HepG2 (cell line): Measurements from ENCODE around the gene SLC9A1. TPM values are rescaled to one million over a fixed set of nuclear protein-coding genes. Genes with fewer than 3 reads are reported as not detected.

Experiments used
- ATAC-seq: fragments of 200-7000 bp; cut with Tn5 transposase; 3 replicates; pipeline ENCODE4 v1.9.1; 2020; ENCODE audit warnings: mild to moderate bottlenecking, moderate library complexity
- BruUV-seq: library from RNA; stranded (reverse); fragments of 400-500 nt; replicated peaks from 2 replicates; lab custom pipeline; 2021; lab: Mats Ljungman, UMichigan
- CTCF ChIA-PET: fragments of 300-600 bp; formaldehyde crosslinking; extraction: SDS; loops from one replicate; lab custom pipeline; 2021; ENCODE audit warnings: low total read pairs, inconsistent platforms, low intra/inter-chr PET ratio; lab: Yijun Ruan, JAX
- POLR2A ChIA-PET: fragments of 350-600 bp; sonication (Branson Sonifier 250); formaldehyde crosslinking; loops from one replicate; lab custom pipeline; 2020; ENCODE audit warnings: antibody characterized with exemption, inconsistent platforms; lab: Yijun Ruan, JAX
- DNase-seq: peaks from one replicate; pipeline ENCODE4 v3.0.0-alpha.2; 2015; ENCODE audit warnings: low spot score
- FAIRE-seq: peaks from 3 replicates; lab custom pipeline; 2011; peaks lifted over from hg19 to GRCh38; lab: Jason Lieb, UNC
- H2AFZ ChIP-seq: one replicate; pipeline ENCODE4 v1.6.1; 2011; ENCODE audit warnings: low read length, inconsistent platforms
- H3K27ac ChIP-seq: fragments of 300-600 bp; 3 replicates; pipeline ENCODE4 v1.8.0; 2011; ENCODE audit warnings: mixed run types, mild to moderate bottlenecking, mixed read lengths, low read length, inconsistent platforms; ENCODE audit not compliant: insufficient read depth; ENCODE audit errors: extremely low read length
- H3K27me3 ChIP-seq, 2 experiments: fragments of 200-600 bp in 1 of 2; 2 replicates in 1 of 2; 3 replicates in 1 of 2; pipeline versions ENCODE4 v1.6.0 to v1.8.0; 2011; ENCODE audit warnings: low read length in 2 of 2, mild to moderate bottlenecking in 2 of 2, moderate library complexity in 2 of 2, inconsistent platforms in 1 of 2; ENCODE audit not compliant: insufficient read depth in 2 of 2, control insufficient read depth in 1 of 2
- H3K36me3 ChIP-seq, 2 experiments: fragments of 200-600 bp in 1 of 2; replicated peaks in 1 of 2; 2 replicates in 1 of 2; 3 replicates in 1 of 2; pipeline versions ENCODE4 v1.5.1 to v1.8.0; 2011; ENCODE audit warnings: low read length in 2 of 2, inconsistent platforms in 1 of 2; ENCODE audit not compliant: insufficient read depth in 2 of 2, control insufficient read depth in 1 of 2
- H3K4me1 ChIP-seq: 2 replicates; pipeline ENCODE4 v1.5.1; 2012; ENCODE audit warnings: low read length, inconsistent platforms; ENCODE audit not compliant: insufficient read depth
- H3K4me2 ChIP-seq: 2 replicates; pipeline ENCODE4 v1.6.0; 2011; ENCODE audit warnings: low read depth, low read length, inconsistent platforms
- H3K4me3 ChIP-seq, 3 experiments: fragments of 200-600 bp in 1 of 3; sonication (generic), shearing (Covaris generic) in 1 of 3; replicated peaks in 1 of 3; 2 replicates each; pipeline ENCODE4 v1.5.1; 2011 to 2016; ENCODE audit warnings: low read length in 3 of 3, inconsistent platforms in 2 of 3, low read depth in 2 of 3, mild to moderate bottlenecking in 2 of 3, control low read depth in 1 of 3, mixed read lengths in 1 of 3; ENCODE audit not compliant: insufficient read depth in 1 of 3
- H3K79me2 ChIP-seq: one replicate; pipeline ENCODE4 v1.6.1; 2011; ENCODE audit warnings: low read length, inconsistent platforms; ENCODE audit not compliant: insufficient read depth
- H3K9ac ChIP-seq: 2 replicates; pipeline ENCODE4 v1.6.0; 2011; ENCODE audit warnings: mild to moderate bottlenecking, low read depth, low read length, inconsistent platforms; ENCODE audit not compliant: insufficient read depth
- H3K9me3 ChIP-seq: 2 replicates; pipeline ENCODE4 v1.5.1; 2012; ENCODE audit warnings: mild to moderate bottlenecking, low read length
- H4K20me1 ChIP-seq: 2 replicates; pipeline ENCODE4 v1.6.0; 2011; ENCODE audit warnings: inconsistent platforms, mild to moderate bottlenecking, low read length, moderate library complexity; ENCODE audit not compliant: insufficient read depth
- CBX5 ChIP-seq: sonication (generic); formaldehyde crosslinking; IDR thresholded peaks from 2 replicates; pipeline ENCODE4 v1.4.0; 2020; ENCODE audit warnings: missing genetic modification reagents, borderline replicate concordance
- LCORL ChIP-seq, 2 experiments: fragments of 450-650 bp in 1 of 2; sonication (generic) in 1 of 2; formaldehyde crosslinking in 1 of 2; IDR thresholded peaks; 2 replicates each; pipeline versions ENCODE4 v1.5.0 to v1.6.1; 2017 to 2020; ENCODE audit warnings: antibody characterized with exemption in 1 of 2, missing genetic modification reagents in 1 of 2
- NFYC ChIP-seq: IDR thresholded peaks from 2 replicates; pipeline ENCODE4 v1.6.1; 2016; ENCODE audit warnings: missing genetic modification reagents, missing compliant biosample characterization
- RAD51 ChIP-seq: fragments of 450-650 bp; IDR thresholded peaks from 2 replicates; pipeline ENCODE4 v1.6.1; 2016; ENCODE audit warnings: borderline replicate concordance
- ZNF224 ChIP-seq: sonication (generic); formaldehyde crosslinking; IDR thresholded peaks from 2 replicates; pipeline ENCODE4 v1.5.0; 2020; ENCODE audit warnings: mild to moderate bottlenecking, missing genetic modification reagents
- ZNF614 ChIP-seq: IDR thresholded peaks from 2 replicates; pipeline ENCODE4 v1.6.1; 2018; ENCODE audit warnings: missing biosample characterization, missing genetic modification reagents, inconsistent platforms, borderline replicate concordance
- ZNF768 ChIP-seq: sonication (generic); formaldehyde crosslinking; IDR thresholded peaks from 2 replicates; pipeline ENCODE4 v1.4.0; 2020; ENCODE audit warnings: missing genetic modification reagents
- ZNF841 ChIP-seq: sonication (generic); formaldehyde crosslinking; IDR thresholded peaks from 2 replicates; pipeline ENCODE4 v1.8.1; 2023; ENCODE audit warnings: missing genetic modification reagents, borderline replicate concordance
- WGBS: methylation state at CpG from one replicate; pipeline ENCODE4 v1.1.6; 2017; ENCODE audit warnings: low lambda C conversion rate; 5-methylcytosine and 5-hydroxymethylcytosine counted together
- in situ Hi-C: cut with HindIII; loops from 2 replicates; pipeline ENCODE4 v1.10.0; 2017; ENCODE audit warnings: low pct_unique_long_range_greater_than_20kb; ENCODE audit not compliant: extremely low pct_ligation_motif_present
- intact Hi-C: fragments of 100-400 bp; cut with micrococcal nuclease; formaldehyde crosslinking; loops from one replicate; pipeline ENCODE4 v1.10.0; 2022; ENCODE audit not compliant: unreplicated experiment
- polyA plus RNA-seq, 8 experiments: library from polyadenylated mRNA; depleted of rRNA in 3 of 8; stranded (reverse) in 7 of 8; unstranded in 1 of 8; fragments of >200 nt; fragmentation: Illumina TruSeq in 4 of 8; extraction: Trizol in 4 of 8; gene quantifications; 2 replicates each; pipeline versions ENCODE4 v1.2.1 to v1.2.3, GENCODE V29; 2011 to 2016; ENCODE audit warnings: low read depth in 4 of 8, missing spikeins in 1 of 8, mixed read lengths in 1 of 8; ENCODE audit not compliant: insufficient read depth in 1 of 8
- total RNA-seq, 5 experiments: library from RNA; depleted of rRNA; stranded (reverse); fragments of >200 nt; fragmentation: Illumina TruSeq; extraction: Trizol; gene quantifications; 2 replicates each; pipeline ENCODE4 v1.2.3, GENCODE V29; 2016; ENCODE audit warnings: low read depth in 1 of 5
- TF ChIP-seq, protein P1 (sequence below): sonication (generic); formaldehyde crosslinking; IDR thresholded peaks from 2 replicates; pipeline ENCODE4 v1.4.0; 2020; ENCODE audit warnings: missing genetic modification reagents
- TF ChIP-seq, protein P2 (sequence below): sonication (generic); formaldehyde crosslinking; IDR thresholded peaks from 2 replicates; pipeline ENCODE4 v1.9.0; 2021; ENCODE audit warnings: missing genetic modification reagents, borderline replicate concordance
- TF ChIP-seq, protein P3 (sequence below): sonication (generic); formaldehyde crosslinking; IDR thresholded peaks from 2 replicates; pipeline ENCODE4 v1.5.1; 2020; ENCODE audit warnings: mild to moderate bottlenecking, missing genetic modification reagents, moderate library complexity

Gene SLC9A1
- total and polyA plus RNA-seq, 2 of the 13 experiments (the other 11 are each of a cell fraction or from before 2014, with no cell fraction given): 1.4 to 2.9 TPM

DNA sequence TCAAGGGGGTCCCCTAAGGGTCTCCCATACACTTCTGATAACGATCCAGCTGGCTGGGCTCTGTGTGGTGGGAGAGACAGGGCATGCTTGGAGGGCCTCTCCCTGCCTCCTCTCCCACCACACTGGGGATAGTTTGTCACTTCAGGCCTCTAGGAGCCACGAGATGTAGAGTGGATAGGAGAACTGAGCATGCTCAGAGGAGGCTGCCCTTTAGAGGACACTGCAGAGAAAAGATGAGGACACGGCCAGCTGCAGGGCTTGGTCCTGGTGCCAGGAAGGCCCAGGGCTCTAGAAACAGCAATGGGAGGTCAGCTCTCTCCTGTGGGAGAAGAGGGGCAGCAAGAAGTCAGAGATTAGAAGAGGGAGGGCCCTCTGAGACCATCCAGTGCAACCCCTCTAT is 25.7 kb downstream of the SLC9A1 start:
- Histone ChIP-seq H3K36me3 (no peaks in the 10 kb centered on the region), H3K79me2 (no peaks in the 10 kb centered on the region), H3K4me2 (no peak overlapping the region), H3K4me1 (peaks cover 8% of the 10 kb centered on the region), H3K9me3 (no peaks in the 10 kb centered on the region), H3K27me3 (no peaks in the 10 kb centered on the region), H4K20me1 (no peaks in the 10 kb centered on the region), H3K27ac (no peak overlapping the region), H3K4me3 (no peak overlapping the region), H2AFZ (no peak overlapping the region), H3K9ac (no peak overlapping the region)
- intact Hi-C loops (no loop called here), in situ Hi-C loops (no loop called here)
- no peak for FAIRE-seq
- ChIA-PET POLR2A (no interaction called here), CTCF (no interaction called here)
- TF ChIP-seq, protein P1, sequence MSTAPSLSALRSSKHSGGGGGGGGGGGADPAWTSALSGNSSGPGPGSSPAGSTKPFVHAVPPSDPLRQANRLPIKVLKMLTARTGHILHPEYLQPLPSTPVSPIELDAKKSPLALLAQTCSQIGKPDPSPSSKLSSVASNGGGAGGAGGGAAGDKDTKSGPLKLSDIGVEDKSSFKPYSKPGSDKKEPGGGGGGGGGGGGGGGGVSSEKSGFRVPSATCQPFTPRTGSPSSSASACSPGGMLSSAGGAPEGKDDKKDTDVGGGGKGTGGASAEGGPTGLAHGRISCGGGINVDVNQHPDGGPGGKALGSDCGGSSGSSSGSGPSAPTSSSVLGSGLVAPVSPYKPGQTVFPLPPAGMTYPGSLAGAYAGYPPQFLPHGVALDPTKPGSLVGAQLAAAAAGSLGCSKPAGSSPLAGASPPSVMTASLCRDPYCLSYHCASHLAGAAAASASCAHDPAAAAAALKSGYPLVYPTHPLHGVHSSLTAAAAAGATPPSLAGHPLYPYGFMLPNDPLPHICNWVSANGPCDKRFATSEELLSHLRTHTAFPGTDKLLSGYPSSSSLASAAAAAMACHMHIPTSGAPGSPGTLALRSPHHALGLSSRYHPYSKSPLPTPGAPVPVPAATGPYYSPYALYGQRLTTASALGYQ: no peak
- no peak for TF ChIP-seq ZNF768 (CRISPR knock-in tag)
- no peak for TF ChIP-seq ZNF224
- TF ChIP-seq, protein P2, sequence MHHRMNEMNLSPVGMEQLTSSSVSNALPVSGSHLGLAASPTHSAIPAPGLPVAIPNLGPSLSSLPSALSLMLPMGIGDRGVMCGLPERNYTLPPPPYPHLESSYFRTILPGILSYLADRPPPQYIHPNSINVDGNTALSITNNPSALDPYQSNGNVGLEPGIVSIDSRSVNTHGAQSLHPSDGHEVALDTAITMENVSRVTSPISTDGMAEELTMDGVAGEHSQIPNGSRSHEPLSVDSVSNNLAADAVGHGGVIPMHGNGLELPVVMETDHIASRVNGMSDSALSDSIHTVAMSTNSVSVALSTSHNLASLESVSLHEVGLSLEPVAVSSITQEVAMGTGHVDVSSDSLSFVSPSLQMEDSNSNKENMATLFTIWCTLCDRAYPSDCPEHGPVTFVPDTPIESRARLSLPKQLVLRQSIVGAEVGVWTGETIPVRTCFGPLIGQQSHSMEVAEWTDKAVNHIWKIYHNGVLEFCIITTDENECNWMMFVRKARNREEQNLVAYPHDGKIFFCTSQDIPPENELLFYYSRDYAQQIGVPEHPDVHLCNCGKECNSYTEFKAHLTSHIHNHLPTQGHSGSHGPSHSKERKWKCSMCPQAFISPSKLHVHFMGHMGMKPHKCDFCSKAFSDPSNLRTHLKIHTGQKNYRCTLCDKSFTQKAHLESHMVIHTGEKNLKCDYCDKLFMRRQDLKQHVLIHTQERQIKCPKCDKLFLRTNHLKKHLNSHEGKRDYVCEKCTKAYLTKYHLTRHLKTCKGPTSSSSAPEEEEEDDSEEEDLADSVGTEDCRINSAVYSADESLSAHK (CRISPR knock-in tag): no peak
- TF ChIP-seq ZNF614 (CRISPR knock-in tag): no peak
- TF ChIP-seq, protein P3, sequence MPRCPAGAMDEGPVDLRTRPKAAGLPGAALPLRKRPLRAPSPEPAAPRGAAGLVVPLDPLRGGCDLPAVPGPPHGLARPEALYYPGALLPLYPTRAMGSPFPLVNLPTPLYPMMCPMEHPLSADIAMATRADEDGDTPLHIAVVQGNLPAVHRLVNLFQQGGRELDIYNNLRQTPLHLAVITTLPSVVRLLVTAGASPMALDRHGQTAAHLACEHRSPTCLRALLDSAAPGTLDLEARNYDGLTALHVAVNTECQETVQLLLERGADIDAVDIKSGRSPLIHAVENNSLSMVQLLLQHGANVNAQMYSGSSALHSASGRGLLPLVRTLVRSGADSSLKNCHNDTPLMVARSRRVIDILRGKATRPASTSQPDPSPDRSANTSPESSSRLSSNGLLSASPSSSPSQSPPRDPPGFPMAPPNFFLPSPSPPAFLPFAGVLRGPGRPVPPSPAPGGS: no peak
- TF ChIP-seq NFYC (CRISPR knock-in tag): no peak
- no peak for TF ChIP-seq RAD51
- TF ChIP-seq CBX5 (CRISPR knock-in tag): no peak
- TF ChIP-seq LCORL (IDR thresholded peaks at IDR 0.05): no peak
- TF ChIP-seq LCORL (CRISPR knock-in tag; IDR thresholded peaks at IDR 0.05): no peak
- no peak for TF ChIP-seq ZNF841
- no TSS peak for BruUV-seq
- no peak for ATAC-seq
- DNase-seq: no peak
- WGBS: 92% methylated on average over 3 of the region's 3 CpGs
